DOHH2 (cell line): ENCODE measurements around the gene PDE3B.

Source experiments
- EZH2phosphoT487 ChIP-seq: fragments of 200-600 bp; sonication (generic); IDR thresholded peaks from 2 replicates; pipeline ENCODE4 v1.6.1; 2017; ENCODE audit warnings: borderline replicate concordance, mild to moderate bottlenecking, antibody characterized with exemption, low read length, moderate library complexity, mixed read lengths
- TF ChIP-seq, protein P1 (sequence below): fragments of 200-600 bp; sonication (generic); IDR thresholded peaks from one replicate; pipeline ENCODE4 v1.5.1; 2014; ENCODE audit warnings: antibody characterized with exemption, mild to moderate bottlenecking, low read depth, low read length; ENCODE audit not compliant: poor library complexity, severe bottlenecking

DNA sequence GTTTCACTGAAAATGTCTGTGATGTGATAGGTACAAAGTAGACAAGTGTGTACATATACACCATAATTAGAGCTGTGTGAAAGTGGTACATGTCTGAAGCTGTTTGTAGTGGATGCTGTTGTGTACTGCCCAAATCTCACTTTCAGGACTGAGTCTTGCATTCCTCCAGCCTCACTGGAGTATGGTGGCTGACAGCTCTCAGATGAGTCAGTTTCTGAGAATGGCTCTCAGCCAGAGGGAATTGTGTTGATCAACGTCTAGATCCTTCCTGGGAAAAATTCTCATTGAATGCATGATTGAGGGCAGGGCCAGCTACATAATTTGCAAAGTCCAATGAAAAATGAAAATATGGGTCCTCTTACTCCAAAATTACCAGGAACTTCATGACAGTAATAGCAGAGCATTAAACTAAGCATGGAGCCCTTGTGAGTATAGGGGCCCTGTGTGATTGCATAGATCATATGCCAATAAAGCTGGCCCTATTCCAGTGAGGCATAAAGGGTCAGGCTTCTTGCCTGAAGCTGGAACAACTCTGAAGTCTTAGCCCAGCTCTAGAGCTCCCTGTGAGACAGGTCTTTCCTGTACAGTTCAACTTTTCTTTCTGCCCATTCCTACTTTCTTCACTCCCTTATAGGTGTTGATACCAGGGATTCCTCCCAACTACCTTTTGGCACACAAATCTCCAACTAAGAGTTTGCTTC is 259.2 kb downstream of the PDE3B start:
- TF ChIP-seq, protein P1, sequence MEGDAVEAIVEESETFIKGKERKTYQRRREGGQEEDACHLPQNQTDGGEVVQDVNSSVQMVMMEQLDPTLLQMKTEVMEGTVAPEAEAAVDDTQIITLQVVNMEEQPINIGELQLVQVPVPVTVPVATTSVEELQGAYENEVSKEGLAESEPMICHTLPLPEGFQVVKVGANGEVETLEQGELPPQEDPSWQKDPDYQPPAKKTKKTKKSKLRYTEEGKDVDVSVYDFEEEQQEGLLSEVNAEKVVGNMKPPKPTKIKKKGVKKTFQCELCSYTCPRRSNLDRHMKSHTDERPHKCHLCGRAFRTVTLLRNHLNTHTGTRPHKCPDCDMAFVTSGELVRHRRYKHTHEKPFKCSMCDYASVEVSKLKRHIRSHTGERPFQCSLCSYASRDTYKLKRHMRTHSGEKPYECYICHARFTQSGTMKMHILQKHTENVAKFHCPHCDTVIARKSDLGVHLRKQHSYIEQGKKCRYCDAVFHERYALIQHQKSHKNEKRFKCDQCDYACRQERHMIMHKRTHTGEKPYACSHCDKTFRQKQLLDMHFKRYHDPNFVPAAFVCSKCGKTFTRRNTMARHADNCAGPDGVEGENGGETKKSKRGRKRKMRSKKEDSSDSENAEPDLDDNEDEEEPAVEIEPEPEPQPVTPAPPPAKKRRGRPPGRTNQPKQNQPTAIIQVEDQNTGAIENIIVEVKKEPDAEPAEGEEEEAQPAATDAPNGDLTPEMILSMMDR, result no peak
- no peak for TF ChIP-seq EZH2phosphoT487
